HG02840 (cell line): ENCODE measurements around the gene FERMT1.
"Not testable (repeated sequence)": the region's sequence is repeated elsewhere in the genome, so short reads cannot be mapped to it uniquely, and the experiment has no call there.

Source experiments
- ATAC-seq: cut with Tn5 transposase; IDR thresholded peaks from one replicate; pipeline ENCODE4 v1.9.1; 2021; ENCODE audit warnings: mild to moderate bottlenecking, moderate library complexity, moderate number of reproducible peaks; ENCODE audit not compliant: unreplicated experiment, low FRiP score

Gene FERMT1

GRCh38 chr20:6074145-6074561 is 48.7 kb downstream of the FERMT1 start:
- ATAC-seq, result no peak

DNA sequence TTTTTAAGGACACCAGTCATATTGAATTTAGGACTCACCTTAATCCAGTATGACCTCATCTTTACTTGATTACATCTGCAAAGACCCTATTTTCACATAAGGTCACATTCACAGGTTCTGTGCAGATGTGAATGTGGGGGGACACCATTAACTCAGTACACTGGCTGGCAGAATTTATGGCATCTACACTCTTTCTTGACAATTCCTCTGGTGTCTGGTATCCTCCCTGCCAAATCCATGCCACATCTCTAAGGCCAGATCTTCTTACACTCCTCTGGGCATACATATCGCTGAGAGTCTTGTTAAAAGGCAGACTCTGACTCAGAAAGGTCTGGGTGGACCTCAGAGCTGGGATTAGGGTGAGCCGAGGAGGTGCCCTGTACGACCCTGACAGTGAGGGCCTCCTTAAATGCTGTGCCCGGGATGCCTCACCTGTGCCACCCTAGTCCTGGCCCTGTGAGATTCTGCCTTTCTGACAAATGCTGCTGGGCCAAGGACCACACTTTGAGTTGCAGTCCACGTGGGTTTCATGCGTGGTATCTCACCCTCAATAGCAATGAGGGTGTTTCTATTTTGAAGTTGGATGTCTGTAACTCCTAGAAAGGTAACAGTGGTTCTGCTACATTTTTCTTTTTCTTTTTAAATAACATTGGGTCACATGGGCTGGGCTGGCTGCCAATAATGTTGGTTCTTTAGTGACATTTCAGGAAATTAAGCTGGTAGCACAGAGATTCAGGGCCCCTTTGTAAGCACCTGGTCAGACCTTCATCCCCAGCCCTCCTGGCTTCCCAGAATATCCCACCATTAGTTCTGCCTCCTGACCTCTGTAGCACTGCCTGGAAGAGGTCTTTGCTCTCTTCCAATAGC is 51.8 kb downstream of the FERMT1 start:
- no peak for ATAC-seq

- ATAC-seq, result no peak
Observed at GRCh38 chr20:6069669-6070068, 53.2 kb downstream of the FERMT1 start.

GRCh38 chr20:6067763-6068318 is 55.0 kb downstream of the FERMT1 start:
- no peak for ATAC-seq

DNA sequence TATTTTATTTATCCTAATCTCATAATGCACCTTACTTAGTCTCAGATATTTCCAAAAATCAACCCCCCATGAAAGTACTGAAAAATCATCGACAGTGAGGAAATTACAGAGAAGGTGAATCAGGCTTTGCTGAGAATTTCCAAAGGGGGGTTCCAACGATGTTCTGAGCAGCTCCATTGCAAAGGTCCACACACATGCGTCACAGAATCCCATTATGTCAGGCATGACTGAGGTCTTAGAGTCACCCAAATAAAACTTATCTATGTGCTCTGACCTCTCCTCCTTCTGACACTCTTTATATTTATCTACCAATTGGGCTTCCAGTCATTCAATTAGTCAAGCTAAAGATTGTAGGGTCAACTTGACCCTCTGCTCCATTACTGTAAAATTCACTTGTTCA is 56.2 kb downstream of the FERMT1 start:
- no peak for ATAC-seq

- ATAC-seq, result no peak
Observed at GRCh38 chr20:6061544-6061943, 61.3 kb downstream of the FERMT1 start.

- ATAC-seq, result no peak
Observed at GRCh38 chr20:6060213-6060612, 62.6 kb downstream of the FERMT1 start.

GRCh38 chr20:6058684-6059295 is 64.0 kb downstream of the FERMT1 start:
- no peak for ATAC-seq

DNA sequence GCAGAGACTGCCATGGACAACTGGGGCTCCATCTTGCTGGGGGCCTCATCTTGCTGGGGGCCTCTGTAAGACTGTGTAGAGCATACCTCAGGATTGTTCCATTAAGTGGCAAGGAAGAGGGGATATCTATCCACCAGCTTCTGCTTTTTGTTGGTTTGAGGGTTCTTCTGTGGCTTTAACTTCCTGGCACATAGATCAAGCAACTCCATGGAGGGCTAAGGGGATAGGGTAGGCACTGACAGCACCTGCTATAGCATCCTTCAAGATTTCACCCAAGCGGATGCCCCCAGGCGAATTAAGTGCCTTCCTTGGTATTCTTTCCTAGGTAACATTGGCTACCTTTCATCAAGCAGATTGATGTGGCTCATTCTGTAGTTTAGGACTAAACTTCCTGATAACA is 65.1 kb downstream of the FERMT1 start:
- no peak for ATAC-seq

- no peak for ATAC-seq
Observed at GRCh38 chr20:6057139-6057538, 65.7 kb downstream of the FERMT1 start.

DNA sequence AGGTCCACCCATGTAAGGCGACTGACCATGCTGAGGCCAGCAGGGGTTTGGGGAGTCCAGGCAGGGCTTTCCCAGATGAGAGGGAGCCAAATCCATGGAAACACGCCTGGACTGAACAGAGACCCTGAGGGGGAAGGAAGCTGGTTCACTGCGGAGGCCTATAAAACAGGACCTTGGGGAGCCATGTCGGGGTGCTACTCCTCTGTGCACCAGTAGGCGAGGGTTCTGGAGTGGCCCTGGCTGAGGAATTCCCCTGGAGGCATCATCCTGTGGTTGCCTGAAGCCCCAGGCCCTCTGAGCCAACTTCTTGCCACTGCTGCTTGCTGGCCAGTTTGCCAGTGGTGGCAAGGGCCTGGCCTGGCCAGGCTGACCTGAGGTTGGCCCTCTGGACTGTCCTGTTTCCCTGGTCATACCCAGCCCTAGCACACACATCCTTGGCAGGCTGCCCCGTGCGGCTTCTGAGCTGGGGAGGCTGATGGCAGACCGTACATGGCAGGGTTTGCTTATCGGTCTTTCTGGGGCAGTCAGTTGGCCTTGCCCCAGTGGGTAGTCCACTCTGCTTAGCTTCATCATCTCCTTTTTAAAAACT is 66.8 kb downstream of the FERMT1 start:
- ATAC-seq, result no peak

- ATAC-seq, result no peak
Observed at GRCh38 chr20:6055161-6055783, 67.6 kb downstream of the FERMT1 start.

- not testable (repeated sequence) for ATAC-seq
Observed at GRCh38 chr20:6054689-6055051, 68.2 kb downstream of the FERMT1 start.

GRCh38 chr20:6053776-6054688 is 68.8 kb downstream of the FERMT1 start, which contains the start of gene LRRN4:
Gene LRRN4, minus strand, starts transcription at chr20:6054060. Its CDS starts 1,261 bp downstream, at chr20:6052799.
- no peak for ATAC-seq

GRCh38 chr20:6053064-6053775 is 69.6 kb downstream of the FERMT1 start:
- ATAC-seq, result no peak

DNA sequence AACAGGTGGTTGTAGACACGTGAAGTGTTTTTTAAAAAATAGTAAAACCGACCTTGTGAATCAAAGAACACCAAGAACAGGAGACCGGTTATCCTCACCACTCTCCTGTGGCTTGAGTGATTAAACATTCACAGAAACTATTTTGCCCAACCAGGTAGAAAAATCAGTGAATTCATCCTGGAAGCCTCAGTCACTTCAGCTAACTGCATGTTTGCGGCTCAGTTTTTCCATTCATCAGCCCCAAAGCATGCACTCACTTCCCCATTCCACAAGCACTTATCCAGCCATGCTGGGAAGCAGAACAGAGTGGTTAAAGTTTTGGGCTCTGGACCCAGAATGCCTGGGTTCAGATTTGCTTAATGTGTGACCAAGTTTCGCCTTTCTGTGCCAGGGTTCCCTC is 71.3 kb downstream of the FERMT1 start:
- ATAC-seq, result no peak

DNA sequence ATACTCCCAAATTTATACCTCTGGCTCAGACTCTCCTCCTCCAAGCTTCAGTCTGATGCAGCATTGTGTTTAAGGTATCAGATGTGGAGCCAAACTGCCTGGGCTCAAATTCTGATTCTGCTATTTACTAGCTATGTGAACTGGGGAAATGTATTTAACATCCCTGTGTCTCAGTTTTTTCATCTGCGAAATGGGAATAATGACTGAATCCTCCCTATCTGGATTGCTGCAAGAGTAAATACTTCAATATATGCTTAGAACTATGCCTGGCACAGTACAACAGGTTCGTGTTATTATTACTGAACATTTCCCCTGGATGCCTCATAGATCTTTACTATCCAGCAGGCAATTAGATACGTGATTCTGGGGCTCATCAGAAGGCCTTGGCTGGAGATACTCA is 74.4 kb downstream of the FERMT1 start:
- ATAC-seq, result no peak

GRCh38 chr20:6046432-6046831 is 76.4 kb downstream of the FERMT1 start:
- ATAC-seq, result no peak

DNA sequence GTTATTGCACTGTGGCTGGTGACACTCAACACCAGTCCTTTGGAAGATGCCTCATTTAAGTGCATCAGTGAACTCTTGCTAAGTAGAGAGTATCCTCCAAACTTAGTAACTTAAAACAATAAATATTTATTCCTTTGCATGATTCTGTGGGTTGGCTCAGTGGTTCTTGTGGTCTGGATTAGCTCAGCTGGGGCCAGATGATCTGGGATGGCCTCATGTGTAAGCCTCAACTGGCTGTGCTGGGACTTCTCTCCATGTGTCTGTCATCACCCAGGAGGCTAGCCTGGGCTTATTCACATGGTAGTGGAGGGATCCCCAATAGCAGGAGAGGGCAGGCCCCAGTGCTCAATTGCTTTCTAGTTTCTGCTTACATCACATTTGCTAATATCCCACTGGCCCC is 77.3 kb downstream of the FERMT1 start:
- no peak for ATAC-seq
